SW480 (cell line): ENCODE results near the gene TSPO.

Experiments
- DNase-seq: peaks from one replicate; pipeline ENCODE4 v3.0.0-alpha.2; 2016; ENCODE audit warnings: low spot score

The TSPO gene

DNA sequence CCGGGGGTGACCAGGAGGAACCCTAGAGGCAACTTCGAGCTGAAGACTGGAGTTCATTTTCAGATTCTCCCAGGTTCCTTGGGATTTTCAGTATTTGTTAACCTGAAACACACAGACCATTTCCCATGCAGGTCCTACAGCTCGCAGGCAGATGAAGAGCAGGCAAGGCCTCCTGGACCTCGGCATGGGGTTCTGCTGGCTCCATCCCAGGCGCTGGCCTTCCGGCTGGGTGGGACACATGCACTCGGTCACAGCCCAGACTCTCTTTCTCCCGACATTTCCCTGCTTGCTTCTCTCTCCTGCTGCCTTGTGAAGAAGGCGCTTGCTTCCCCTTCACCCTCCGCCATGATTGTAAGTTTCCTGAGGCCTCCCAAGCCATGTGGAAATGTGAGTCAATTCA lies 51.0 kb downstream of the TSPO start:
- no peak for DNase-seq

DNA sequence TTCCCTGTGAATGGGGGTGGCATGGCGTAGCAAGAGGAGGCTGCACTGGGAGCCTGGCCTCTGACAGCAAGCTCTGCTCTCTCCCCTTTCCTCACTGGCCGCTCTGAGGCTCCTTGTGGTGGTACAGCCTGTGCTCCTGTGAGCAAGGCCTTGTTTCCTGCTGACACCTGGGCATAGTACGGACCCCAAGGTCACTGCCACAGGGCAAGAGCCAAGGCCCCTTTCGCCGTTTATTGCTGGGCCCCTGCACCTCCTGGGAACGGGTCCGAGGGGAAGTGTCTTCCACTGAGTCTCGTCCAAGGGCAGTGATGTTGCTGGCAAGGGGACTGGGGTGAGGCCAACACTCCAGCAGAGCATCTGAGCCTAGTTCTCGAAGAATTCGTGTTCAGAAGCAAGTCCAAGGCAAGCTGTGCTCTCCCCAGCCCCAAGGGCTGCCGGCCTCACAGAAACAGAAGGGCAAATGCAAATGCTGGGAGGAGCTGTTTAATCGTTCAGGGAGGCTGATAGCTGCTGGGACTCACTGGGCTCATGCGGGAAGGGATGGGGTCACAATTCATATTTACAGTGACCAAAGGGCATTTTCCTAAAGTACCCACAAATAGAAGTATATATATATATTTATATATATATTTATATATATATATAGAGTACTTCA lies 51.5 kb downstream of the TSPO start:
- DNase-seq, result no peak

DNA sequence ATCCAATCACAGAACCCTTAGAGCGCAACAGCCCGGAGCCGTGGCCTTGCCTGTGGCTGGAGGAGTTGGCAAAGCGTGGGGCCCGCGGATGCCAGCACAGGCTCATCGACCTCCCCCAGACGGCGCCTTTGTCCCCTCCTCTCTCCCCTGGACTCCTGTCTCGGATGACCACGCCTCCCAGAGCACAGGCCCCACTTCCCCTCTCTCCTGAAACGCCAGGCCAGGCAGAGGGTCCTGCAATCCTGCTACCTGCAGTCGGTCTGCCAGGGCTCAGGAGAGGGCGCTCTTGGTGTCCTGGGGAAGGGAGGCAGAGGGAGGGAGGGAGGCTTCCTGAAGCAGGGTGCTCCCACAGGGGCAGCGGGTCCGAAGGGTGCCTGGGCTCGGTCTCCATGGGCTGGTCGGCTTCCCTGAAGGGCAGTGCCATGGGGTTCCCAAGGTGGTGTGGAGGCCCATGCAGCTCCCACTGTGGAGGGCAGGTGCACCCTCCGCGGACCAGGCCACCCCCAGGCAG lies 52.2 kb downstream of the TSPO start:
- DNase-seq, result no peak

DNA sequence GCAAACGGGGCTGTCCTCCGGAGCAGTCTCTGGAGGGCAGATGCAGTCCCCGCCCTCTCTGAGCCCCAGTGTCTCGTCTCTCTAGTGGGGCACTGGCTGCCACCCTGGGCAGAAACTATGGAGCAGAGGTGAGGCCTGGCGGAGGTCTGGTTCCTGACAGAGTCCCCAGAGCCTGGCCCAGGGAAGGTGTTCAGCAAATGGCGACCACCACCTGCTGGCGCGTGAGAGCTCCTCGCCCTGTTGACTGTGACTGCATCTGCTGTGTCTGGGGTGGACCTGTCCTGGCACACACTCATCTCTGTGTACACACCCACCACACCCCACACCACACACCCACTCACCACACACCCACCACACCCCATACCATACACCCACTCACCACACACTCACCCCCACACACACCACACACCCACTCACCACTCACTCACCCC lies 53.9 kb downstream of the TSPO start:
- no peak for DNase-seq

DNA sequence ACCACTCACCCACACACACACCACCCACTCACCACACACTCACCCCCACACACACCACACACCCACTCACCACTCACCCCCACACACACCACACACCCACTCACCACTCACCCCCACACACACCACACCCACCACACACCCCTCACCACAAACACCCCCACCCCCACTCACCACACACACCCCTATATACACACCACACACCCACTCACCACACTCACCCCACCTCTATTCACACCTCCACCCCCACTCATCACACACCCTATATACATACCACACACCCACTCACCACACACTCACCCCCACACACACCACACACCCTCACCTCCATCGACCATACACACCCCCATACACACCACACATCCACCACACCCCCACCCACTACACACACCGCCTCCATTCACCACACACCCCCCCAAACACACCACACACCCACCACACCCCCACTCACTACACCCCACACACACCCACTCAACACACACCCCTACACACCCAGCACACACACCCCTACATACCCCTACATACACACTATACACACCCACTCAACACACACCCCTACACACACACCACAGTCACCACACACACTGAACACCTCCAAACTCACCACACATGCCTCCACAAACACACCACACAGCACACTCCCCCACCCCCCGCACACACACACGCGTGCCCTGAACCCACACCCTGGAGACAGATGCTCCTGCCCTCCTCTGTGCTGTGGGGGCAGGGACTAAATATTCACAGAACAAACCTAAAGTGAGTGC lies 54.6 kb downstream of the TSPO start:
- no peak for DNase-seq

DNA sequence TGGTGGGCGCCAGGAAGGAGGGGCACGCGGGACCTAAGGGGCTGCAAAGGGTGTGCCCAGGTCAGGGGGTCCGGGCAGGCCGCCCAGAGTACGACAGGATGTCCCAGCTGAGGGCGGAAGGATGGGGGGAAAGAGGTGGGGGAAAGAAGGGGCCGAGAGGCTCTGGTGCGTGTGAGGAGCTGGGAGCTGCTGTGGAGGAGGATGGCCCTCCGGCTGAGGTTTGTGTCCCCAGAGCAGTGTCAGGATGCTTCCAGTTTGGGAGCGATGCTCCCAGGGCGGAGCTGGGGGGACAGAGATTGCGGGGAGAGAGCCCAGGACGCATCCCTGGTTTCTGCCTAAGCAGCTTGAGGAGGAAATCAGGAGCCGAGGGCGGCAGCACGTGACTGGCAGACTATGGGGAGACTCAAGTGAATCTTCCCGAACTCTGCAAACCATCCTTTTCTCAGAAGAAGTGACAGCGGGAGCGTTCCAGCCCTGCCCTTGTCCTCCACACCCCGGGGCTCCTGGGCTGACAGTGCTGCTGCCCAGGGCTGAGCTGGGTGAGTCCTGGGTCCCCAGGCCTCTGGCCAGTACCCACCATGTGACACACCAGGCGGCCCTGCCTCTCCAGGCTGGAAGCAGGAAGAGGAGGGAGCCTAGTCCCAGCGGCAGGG lies 55.3 kb downstream of the TSPO start:
- DNase-seq, result no peak

DNA sequence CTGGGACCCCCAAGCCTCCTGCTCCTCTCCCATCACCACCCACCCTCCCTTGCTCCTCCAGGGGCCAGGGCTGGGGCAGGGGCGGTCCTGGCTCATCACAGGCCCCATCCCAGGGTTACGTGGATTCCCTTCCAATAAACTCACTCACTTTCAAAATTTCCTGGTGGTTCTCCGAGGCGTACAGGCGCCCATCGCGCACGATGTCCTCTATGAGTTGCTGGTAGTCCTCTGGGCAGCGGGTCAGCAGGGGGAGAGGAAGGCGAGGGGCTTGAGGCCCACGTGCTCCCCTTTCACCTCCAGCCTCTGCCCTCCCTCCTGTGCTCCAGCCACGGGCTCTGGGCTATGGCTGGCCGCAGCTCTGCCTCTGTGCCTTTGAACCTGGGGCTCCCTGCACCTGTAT lies 56.0 kb downstream of the TSPO start:
- DNase-seq, result no peak

DNA sequence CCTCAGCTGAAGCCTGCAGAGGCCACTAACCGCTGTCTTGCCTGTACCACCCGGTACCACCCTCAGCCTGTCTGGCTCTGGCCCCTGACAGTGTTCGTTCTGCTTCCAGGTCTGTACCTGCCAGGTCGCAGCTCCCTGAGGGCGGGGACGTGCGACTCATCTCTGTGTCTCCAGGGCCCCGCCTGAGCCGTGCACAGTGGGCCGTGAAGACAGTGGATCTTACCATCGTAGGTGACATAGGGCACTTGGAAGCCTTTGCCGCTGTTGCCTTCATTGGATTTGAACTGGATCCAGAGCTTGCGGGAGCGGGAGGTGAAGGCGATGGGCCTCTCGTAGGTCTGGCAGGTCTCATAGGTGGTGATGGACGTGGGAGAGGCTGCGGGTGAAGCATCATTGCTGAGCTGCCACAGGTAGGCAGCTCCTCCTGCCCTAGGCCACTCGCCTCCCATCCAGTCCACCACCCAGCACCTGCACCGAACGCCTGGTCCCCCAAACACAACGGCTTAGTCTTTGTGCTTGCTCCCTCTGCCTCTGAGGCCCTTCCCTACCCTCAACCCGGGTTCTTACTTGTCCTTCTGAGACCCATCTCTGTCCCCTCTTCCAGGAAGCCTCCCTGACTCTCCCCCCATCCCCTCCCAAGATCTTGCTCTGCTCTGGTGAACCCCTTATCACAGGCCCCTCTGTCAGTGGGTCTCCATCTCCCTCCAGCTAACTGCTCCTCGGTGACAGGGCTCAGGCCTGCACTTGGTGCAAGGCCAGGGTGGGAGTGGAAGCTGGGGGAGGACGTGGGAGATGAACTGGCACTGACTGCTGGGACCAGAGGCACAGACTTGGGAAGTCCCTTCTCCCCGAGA lies 56.7 kb downstream of the TSPO start:
- DNase-seq, result no peak

DNA sequence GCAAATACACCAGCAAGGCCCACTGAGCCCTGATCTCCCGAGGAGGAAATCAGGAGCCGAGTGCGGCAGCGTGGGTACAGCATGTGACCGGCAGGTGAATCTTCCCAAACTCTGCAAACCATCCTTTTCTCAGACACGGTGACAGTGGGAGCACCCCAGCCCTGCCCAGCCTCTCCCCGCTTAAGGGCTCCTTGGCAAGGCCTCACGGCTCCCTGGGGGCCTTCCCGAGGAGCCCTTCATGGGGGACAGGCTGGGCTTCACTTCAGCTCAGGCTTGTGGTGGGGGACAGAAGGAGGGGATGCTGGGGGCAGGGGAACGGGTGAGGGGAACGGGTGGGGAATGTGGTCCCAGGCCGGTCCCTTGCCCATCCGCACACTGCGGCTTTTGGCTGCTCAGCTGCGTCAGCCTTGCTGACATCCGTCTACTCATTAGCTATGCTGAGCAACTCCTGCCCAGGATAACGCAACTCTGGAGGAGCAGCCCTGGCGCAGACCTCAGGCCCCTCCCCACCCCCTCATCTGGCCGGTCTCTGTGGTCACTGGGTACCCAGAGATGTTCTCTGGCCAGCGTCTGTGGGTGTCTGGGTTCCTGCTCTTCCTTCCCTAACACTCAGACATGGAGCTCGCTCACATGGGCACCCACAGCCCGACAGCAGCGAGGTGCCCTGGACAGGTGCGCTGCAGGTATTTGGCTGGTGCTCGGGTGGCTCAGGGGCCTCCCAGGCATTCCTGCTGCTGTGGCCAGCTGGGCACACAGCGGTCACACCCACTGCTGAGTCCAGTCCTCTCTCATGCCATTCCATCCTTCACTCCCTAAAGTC lies 57.6 kb downstream of the TSPO start:
- no peak for DNase-seq

DNA sequence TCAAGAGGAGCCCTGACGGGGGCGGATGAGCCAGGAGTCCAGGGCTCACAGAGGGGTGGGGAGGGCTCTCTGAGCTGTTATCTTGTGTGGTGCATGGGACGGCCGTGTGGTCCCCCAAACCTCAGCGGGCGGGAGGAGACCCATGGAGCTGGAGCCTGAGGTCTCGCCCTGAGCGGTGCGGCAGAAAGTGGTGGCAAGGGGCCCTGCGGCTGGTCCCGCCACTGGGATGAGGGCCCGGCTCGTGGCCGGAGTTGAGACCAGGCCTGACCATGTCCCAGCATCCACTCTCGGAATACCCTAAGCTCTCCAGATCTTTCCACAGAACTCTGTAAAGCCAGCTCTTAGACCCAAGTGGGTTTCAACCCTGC lies 58.1 kb downstream of the TSPO start:
- DNase-seq, result no peak

DNA sequence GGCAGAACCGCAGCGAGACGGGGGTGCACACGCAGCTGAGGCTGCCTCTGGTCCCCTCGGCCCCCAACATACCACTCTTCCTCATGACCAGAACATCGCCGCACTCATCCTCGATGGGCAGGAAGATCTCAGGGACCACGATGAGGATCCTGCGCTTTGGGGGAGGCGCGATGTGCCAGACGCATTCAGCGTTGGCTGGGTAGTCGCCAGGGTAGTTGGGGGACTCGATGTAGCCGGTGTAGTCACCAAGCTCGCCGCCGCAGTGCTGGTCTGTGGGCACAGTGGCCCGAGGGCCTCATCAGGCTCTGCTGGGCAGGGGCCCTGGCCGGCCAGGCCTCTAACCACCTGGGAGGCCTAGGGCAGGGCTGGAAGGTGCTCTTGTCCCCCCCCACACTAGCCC lies 58.6 kb downstream of the TSPO start:
- no peak for DNase-seq

DNA sequence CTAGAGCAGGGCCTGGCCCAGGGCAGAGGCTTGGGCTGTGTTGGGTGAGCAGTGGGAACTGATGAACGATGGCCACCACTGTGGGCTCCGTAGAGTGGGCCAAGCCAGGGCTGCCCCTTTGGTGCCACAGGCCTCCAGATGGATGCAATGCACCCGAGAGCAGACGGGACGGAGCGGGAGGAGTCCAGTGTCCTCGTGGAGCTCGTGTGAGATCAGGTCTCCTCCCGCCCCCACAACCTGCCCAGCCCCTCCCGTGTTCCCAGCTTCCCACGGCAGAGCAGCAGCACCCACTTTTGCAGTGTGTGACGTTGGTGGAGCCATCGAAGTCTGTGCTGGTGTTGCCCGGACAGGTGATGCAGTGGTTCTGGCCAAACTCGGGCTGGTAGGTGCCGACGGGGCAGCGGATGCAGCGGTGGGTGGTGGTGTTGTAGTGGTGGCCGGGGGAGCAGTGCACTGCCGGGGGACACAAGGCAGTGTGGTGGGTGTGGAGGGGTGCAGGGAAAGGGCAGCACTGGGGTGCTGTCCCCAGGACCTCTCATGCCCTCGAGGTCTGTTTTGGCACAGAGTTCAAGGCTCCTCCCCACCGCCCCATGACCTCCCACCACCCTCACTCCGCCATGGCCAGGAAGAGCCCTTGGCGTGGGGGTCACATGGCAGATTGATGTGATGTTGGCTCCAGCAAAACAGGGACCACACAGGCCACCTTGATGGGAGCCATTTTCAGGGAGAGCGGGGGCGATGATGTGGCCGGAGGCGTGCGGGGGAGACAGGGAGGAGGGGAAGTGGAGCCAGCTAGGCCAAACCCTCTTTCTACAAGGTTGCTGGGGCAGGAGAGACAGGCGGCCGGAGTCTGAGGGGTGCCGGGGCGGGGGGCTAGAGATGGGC lies 59.5 kb downstream of the TSPO start:
- no peak for DNase-seq

DNA sequence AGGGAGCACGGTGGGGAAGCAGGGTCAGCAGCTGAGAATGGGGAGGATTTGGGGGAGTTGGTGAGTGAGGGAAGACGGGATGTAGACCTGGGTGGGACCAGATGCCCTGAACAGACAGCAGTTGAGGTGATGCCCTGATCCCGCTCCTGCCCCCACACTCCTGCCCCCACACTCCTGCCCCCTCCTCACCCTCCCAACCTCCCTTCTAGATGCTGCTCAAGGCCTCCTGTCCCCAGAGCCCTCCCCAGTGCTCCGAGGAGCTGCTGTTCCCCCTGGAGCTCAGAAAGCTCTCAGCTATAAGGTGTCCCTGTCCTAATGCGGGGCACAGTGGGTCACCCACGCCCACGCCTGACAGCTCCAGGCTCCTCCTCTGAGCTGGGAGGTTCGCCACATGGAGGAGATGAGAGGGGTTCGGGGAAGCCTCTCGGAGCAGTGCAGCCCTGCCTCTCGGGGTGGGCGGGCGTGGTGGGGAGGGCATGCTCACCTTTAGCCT lies 60.6 kb downstream of the TSPO start:
- no peak for DNase-seq

DNA sequence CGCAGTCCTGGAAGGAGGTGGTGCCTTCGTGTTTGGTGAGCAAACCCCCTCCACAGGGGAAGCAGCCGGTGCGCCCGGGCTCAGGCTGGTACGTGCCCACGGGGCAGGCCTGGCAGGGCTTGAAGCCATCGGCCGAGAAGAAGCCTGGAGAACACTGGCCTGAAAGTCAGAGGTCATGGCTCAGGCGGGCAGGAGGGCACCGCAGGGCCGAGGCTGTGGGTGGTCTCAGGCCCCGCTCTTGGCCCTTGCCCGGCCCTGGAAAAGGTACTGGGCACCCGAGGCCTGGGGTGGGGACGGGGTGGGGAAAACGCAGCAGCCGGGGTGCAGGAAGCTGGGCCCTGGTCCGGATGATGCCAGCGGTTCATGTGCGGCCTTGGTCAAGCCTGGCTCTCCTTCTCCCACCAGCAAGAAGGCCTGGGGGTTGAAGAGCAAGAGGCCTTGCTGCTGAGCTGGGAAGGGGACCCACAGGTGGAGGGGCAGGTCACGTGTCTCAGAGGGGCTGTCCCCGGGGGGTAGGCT lies 61.1 kb downstream of the TSPO start:
- no peak for DNase-seq
